ENCODE data around the gene CEACAM4.
"Not testable (repeated sequence)": the region's sequence is repeated elsewhere in the genome, so short reads cannot be mapped to it uniquely, and the experiment has no call there.

The CEACAM4 gene

GRCh38 chr19:41586064-41586463 lies 40.8 kb downstream of the CEACAM4 start:
- FAIRE-seq (no peak), DNase-seq (ENCODE audit: low spot score) (no peak)

- no peak for DNase-seq (ENCODE audit: low spot score)
Measured at GRCh38 chr19:41584931-41585330, 41.9 kb downstream of the CEACAM4 start.

GRCh38 chr19:41584260-41584810 lies 42.5 kb downstream of the CEACAM4 start:
- FAIRE-seq: no peak
- DNase-seq (ENCODE audit: low spot score): no peak

More at GRCh38 chr19:41584931-41585330, 41.9 kb downstream of the CEACAM4 start:
- FAIRE-seq: no peak

- not testable (repeated sequence) for DNase-seq (ENCODE audit: low spot score); FAIRE-seq
Measured at GRCh38 chr19:41582577-41583182, 44.2 kb downstream of the CEACAM4 start.

GRCh38 chr19:41581068-41581467 lies 45.8 kb downstream of the CEACAM4 start:
- DNase-seq (ENCODE audit: low spot score); FAIRE-seq: not testable (repeated sequence)

- FAIRE-seq (no peak), DNase-seq (ENCODE audit: low spot score) (no peak)
Measured at GRCh38 chr19:41578886-41579285, 48.0 kb downstream of the CEACAM4 start.

GRCh38 chr19:41577833-41578232 lies 49.0 kb downstream of the CEACAM4 start:
- DNase-seq (ENCODE audit: low spot score) (no peak), FAIRE-seq (no peak)

GRCh38 chr19:41577144-41577830 lies 49.6 kb downstream of the CEACAM4 start:
- no peak for FAIRE-seq
- DNase-seq (ENCODE audit: low spot score): no peak

- FAIRE-seq: no peak
- DNase-seq (ENCODE audit: low spot score): no peak
Measured at GRCh38 chr19:41575998-41576397, 50.9 kb downstream of the CEACAM4 start, which contains the start of gene CEACAM21. Gene CEACAM21, plus strand, starts transcription at chr19:41576166. Its CDS starts 109 bp downstream, at chr19:41576275.

GRCh38 chr19:41570639-41571112 lies 56.2 kb downstream of the CEACAM4 start:
- DNase-seq (ENCODE audit: low spot score) (peak; percentile 39), FAIRE-seq (no peak)

GRCh38 chr19:41570179-41570578 lies 56.7 kb downstream of the CEACAM4 start:
- DNase-seq (ENCODE audit: low spot score) (no peak), FAIRE-seq (no peak)

- DNase-seq (ENCODE audit: low spot score) (no peak), FAIRE-seq (no peak)
Measured at GRCh38 chr19:41569481-41570150, 57.3 kb downstream of the CEACAM4 start.
